Caco-2 (cell line): ENCODE results near the gene MOB1B. TPM values are rescaled to one million over a fixed set of nuclear protein-coding genes. Genes with fewer than 3 reads are reported as not detected.

ENCODE experiments used
- BruUV-seq: library from RNA; stranded (reverse); fragments of 400-500 nt; replicated peaks from 2 replicates; lab custom pipeline; 2021; lab: Mats Ljungman, UMichigan
- CTCF ChIA-PET: fragments of 300-600 bp; sonication (Branson Sonifier 250); formaldehyde crosslinking; loops from one replicate; lab custom pipeline; 2022; ENCODE audit warnings: antibody characterized with exemption; lab: Charles Lee
- POLR2A ChIA-PET: fragments of 300-600 bp; sonication (Branson Sonifier 250); formaldehyde crosslinking; loops from one replicate; lab custom pipeline; 2022; ENCODE audit warnings: antibody characterized with exemption; lab: Charles Lee
- DNase-seq, 2 experiments: peaks; one replicate each; pipeline versions ENCODE4 v3.0.0 to v3.0.0-alpha.2; 2020 to 2022
- H3K27me3 ChIP-seq: replicated peaks from 2 replicates; pipeline ENCODE4 v1.6.0; 2011; ENCODE audit warnings: low read length; ENCODE audit not compliant: control insufficient read depth, insufficient read depth
- H3K36me3 ChIP-seq: 2 replicates; pipeline ENCODE4 v1.5.1; 2011; ENCODE audit warnings: low read length; ENCODE audit not compliant: control insufficient read depth, insufficient read depth
- H3K4me1 ChIP-seq: fragments of 250-450 bp; sonication (Bioruptor Pico); 2 replicates; pipeline ENCODE4 v1.5.1; 2020; ENCODE audit warnings: mild to moderate bottlenecking
- H3K4me3 ChIP-seq: 2 replicates; pipeline ENCODE4 v1.5.1; 2011; ENCODE audit warnings: low read depth, mild to moderate bottlenecking, control low read depth, low read length
- H3K9me3 ChIP-seq: fragments of 250-450 bp; sonication (Bioruptor Pico); 2 replicates; pipeline ENCODE4 v1.5.1; 2020; ENCODE audit warnings: mild to moderate bottlenecking, moderate library complexity
- H3K27ac Mint-ChIP-seq: one replicate; pipeline ENCODE4 v1.8.0; 2022; ENCODE audit warnings: mixed read lengths; ENCODE audit not compliant: unreplicated experiment
- H3K27me3 Mint-ChIP-seq: one replicate; pipeline ENCODE4 v1.8.0; 2022; ENCODE audit warnings: mixed read lengths; ENCODE audit not compliant: insufficient read depth, unreplicated experiment
- H3K36me3 Mint-ChIP-seq: one replicate; pipeline ENCODE4 v1.8.0; 2022; ENCODE audit warnings: mild to moderate bottlenecking, mixed read lengths; ENCODE audit not compliant: insufficient read depth, unreplicated experiment
- H3K4me1 Mint-ChIP-seq: one replicate; pipeline ENCODE4 v1.8.0; 2022; ENCODE audit warnings: low read depth, mixed read lengths; ENCODE audit not compliant: unreplicated experiment
- H3K4me3 Mint-ChIP-seq: one replicate; pipeline ENCODE4 v1.8.0; 2022; ENCODE audit warnings: mild to moderate bottlenecking, moderate library complexity, mixed read lengths; ENCODE audit not compliant: unreplicated experiment
- H3K9me3 Mint-ChIP-seq: one replicate; pipeline ENCODE4 v1.8.0; 2022; ENCODE audit warnings: mixed read lengths; ENCODE audit not compliant: unreplicated experiment
- CTCF ChIP-seq, 2 experiments: fragments of 200-600 bp in 1 of 2; IDR thresholded peaks; 1 replicate in 1 of 2; 2 replicates in 1 of 2; pipeline versions ENCODE4 v1.5.1 to v1.8.0; 2011 to 2022; ENCODE audit warnings: antibody characterized with exemption in 1 of 2, control low read depth in 1 of 2, inconsistent platforms in 1 of 2, low read depth in 1 of 2, low read length in 1 of 2, mild to moderate bottlenecking in 1 of 2, moderate library complexity in 1 of 2; ENCODE audit not compliant: insufficient read depth in 1 of 2, severe bottlenecking in 1 of 2, unreplicated experiment in 1 of 2
- intact Hi-C: fragments of 100-400 bp; cut with micrococcal nuclease; formaldehyde crosslinking; loops from one replicate; pipeline ENCODE4 v1.10.0; 2022; ENCODE audit not compliant: unreplicated experiment
- total RNA-seq: library from RNA; stranded (reverse); gene quantifications from 2 replicates; pipeline ENCODE4 v1.2.3, GENCODE V29; 2022

The MOB1B gene
- total RNA-seq, 1 experiment from 2014 or later: 23.6 TPM

DNA sequence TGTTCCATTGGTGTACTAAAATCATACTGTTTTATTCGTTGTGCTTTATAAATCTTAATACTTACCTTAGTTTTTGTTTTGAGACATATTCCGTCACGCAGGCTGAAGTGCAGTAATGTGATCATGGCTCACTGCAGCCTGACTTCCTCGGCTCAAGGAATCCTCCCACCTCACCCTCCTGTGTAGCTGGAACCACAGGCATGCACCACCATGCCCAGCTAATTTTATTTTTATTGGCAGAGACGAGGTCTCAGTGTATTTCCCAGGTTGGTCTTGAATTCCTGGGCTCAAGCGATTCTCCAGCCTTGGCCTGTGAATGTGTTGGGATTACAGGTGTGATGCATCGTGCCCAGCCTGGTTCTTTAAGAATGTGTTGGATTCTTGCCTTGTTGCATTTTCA, 66.9 kb downstream of the MOB1B start:
- no peaks in the 10 kb centered on the region for H3K27me3 ChIP-seq
- no peaks in the 10 kb centered on the region for H3K36me3 ChIP-seq
- POLR2A ChIA-PET: no interaction called here
- Mint-ChIP-seq H3K9me3 (no peaks in the 10 kb centered on the region), H3K4me1 (peaks cover 24% of the 10 kb centered on the region), H3K4me3 (no peak overlapping the region), H3K36me3 (peaks cover 18% of the 10 kb centered on the region), H3K27me3 (no peaks in the 10 kb centered on the region), H3K27ac (no peak overlapping the region)
- CTCF ChIA-PET: no interaction called here
- intact Hi-C loops: no loop called here
- H3K9me3 ChIP-seq: no peaks in the 10 kb centered on the region
- H3K4me1 ChIP-seq: no peaks in the 10 kb centered on the region
- no peak for TF ChIP-seq CTCF (IDR thresholded peaks at IDR 0.05; ENCODE audit: insufficient read depth in 1 of 2, low read depth in 1 of 2, low read length in 1 of 2, severe bottlenecking in 1 of 2, unreplicated experiment in 1 of 2)
- no peak for DNase-seq
- BruUV-seq: no TSS peak
- H3K4me3 ChIP-seq: no peak overlapping the region

- Mint-ChIP-seq H3K36me3 (peaks cover 13% of the 10 kb centered on the region), H3K4me3 (no peak overlapping the region), H3K27me3 (no peaks in the 10 kb centered on the region), H3K4me1 (peaks cover 7% of the 10 kb centered on the region), H3K9me3 (no peaks in the 10 kb centered on the region), H3K27ac (no peak overlapping the region)
- ChIA-PET POLR2A (no interaction called here), CTCF (no interaction called here)
- H3K36me3 ChIP-seq: no peaks in the 10 kb centered on the region
- TF ChIP-seq CTCF (IDR thresholded peaks at IDR 0.05; ENCODE audit: insufficient read depth in 1 of 2, low read depth in 1 of 2, low read length in 1 of 2, severe bottlenecking in 1 of 2, unreplicated experiment in 1 of 2): no peak
- no TSS peak for BruUV-seq
- H3K9me3 ChIP-seq: no peaks in the 10 kb centered on the region
- intact Hi-C loops: no loop called here
- H3K27me3 ChIP-seq: no peaks in the 10 kb centered on the region
- no peak for DNase-seq
- H3K4me3 ChIP-seq: no peak overlapping the region
- no peaks in the 10 kb centered on the region for H3K4me1 ChIP-seq
These were observed 74.1 kb downstream of the MOB1B start for GRCh38 chr4:70976252-70976651.

- Histone ChIP-seq H3K9me3 (no peaks in the 10 kb centered on the region), H3K27me3 (no peaks in the 10 kb centered on the region), H3K4me3 (no peak overlapping the region), H3K4me1 (no peaks in the 10 kb centered on the region), H3K36me3 (no peaks in the 10 kb centered on the region)
- no peak for TF ChIP-seq CTCF (IDR thresholded peaks at IDR 0.05; ENCODE audit: insufficient read depth in 1 of 2, low read depth in 1 of 2, low read length in 1 of 2, severe bottlenecking in 1 of 2, unreplicated experiment in 1 of 2)
- ChIA-PET POLR2A (no interaction called here), CTCF (no interaction called here)
- BruUV-seq: no TSS peak
- Mint-ChIP-seq H3K36me3 (peaks cover 7% of the 10 kb centered on the region), H3K27ac (no peak overlapping the region), H3K9me3 (no peaks in the 10 kb centered on the region), H3K4me3 (no peak overlapping the region), H3K27me3 (no peaks in the 10 kb centered on the region), H3K4me1 (no peaks in the 10 kb centered on the region)
- DNase-seq: no peak
- intact Hi-C loops: no loop called here
These were observed 77.4 kb downstream of the MOB1B start for GRCh38 chr4:70979445-70980008.
